Neural crest cell (in vitro differentiated cells): ENCODE measurements around the gene RINT1. TPM values are rescaled to one million over a fixed set of nuclear protein-coding genes. Genes with fewer than 3 reads are reported as not detected.
"Not testable (repeated sequence)": the region's sequence is repeated elsewhere in the genome, so short reads cannot be mapped to it uniquely, and the experiment has no call there.

Experiments used
- DNase-seq: peaks from one replicate; pipeline ENCODE4 v3.0.0; 2021; ENCODE audit warnings: low read depth, mixed read lengths, low spot score
- H3K27ac Mint-ChIP-seq: one replicate; pipeline ENCODE4 v1.8.0; 2021; ENCODE audit warnings: mild to moderate bottlenecking, mixed read lengths; ENCODE audit not compliant: unreplicated experiment
- H3K27me3 Mint-ChIP-seq: 2 replicates; pipeline ENCODE4 v1.8.0; 2021; ENCODE audit warnings: low read depth, mild to moderate bottlenecking, mixed read lengths
- H3K36me3 Mint-ChIP-seq: 2 replicates; pipeline ENCODE4 v1.8.0; 2021; ENCODE audit warnings: low read depth, mild to moderate bottlenecking, mixed read lengths
- H3K4me1 Mint-ChIP-seq: 2 replicates; pipeline ENCODE4 v1.8.0; 2021; ENCODE audit warnings: mixed read lengths
- H3K4me3 Mint-ChIP-seq: one replicate; pipeline ENCODE4 v1.8.0; 2021; ENCODE audit warnings: mild to moderate bottlenecking, mixed read lengths
- H3K9me3 Mint-ChIP-seq: 2 replicates; pipeline ENCODE4 v1.8.0; 2021; ENCODE audit warnings: mixed read lengths
- total RNA-seq: library from RNA; stranded (reverse); gene quantifications from 2 replicates; pipeline ENCODE4 v1.2.1, GENCODE V29; 2021
- TF ChIP-seq, protein P1 (sequence below): fragments of 200-600 bp; sonication (generic); conservative IDR thresholded peaks from 2 replicates; pipeline ENCODE4 v1.5.0; 2021; ENCODE audit warnings: antibody characterized with exemption, mild to moderate bottlenecking

The RINT1 gene
- total RNA-seq, 1 donor from 2014 or later, result 21.5 TPM

DNA sequence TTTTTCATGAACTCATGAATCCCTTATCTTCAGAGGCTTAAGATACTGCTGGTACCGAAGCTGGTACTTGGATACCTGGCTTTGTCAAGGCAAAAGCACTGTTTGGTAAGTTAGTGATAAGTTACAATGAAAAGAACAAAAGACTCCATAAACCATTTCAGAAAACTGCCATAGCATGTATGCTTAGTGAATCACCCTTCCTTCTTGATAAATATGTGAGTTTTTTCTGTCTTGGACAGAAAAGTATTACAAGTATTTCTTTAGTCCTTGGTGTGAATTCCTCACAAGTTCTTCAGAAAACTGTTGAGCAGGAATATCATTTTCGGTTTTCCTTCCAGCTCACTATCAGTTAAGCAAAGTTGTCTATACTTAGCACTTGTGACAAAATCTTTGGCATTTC, 35.5 kb upstream of the RINT1 start:
- TF ChIP-seq, protein P1, sequence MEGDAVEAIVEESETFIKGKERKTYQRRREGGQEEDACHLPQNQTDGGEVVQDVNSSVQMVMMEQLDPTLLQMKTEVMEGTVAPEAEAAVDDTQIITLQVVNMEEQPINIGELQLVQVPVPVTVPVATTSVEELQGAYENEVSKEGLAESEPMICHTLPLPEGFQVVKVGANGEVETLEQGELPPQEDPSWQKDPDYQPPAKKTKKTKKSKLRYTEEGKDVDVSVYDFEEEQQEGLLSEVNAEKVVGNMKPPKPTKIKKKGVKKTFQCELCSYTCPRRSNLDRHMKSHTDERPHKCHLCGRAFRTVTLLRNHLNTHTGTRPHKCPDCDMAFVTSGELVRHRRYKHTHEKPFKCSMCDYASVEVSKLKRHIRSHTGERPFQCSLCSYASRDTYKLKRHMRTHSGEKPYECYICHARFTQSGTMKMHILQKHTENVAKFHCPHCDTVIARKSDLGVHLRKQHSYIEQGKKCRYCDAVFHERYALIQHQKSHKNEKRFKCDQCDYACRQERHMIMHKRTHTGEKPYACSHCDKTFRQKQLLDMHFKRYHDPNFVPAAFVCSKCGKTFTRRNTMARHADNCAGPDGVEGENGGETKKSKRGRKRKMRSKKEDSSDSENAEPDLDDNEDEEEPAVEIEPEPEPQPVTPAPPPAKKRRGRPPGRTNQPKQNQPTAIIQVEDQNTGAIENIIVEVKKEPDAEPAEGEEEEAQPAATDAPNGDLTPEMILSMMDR, result no peak
- H3K27ac Mint-ChIP-seq, result no peak overlapping the region
- peaks cover 4% of the 10 kb centered on the region for H3K4me1 Mint-ChIP-seq
- peaks cover 12% of the 10 kb centered on the region for H3K36me3 Mint-ChIP-seq
- H3K9me3 Mint-ChIP-seq, result no peaks in the 10 kb centered on the region
- H3K4me3 Mint-ChIP-seq, result no peak overlapping the region
- no peak for DNase-seq
- no peaks in the 10 kb centered on the region for H3K27me3 Mint-ChIP-seq

DNA sequence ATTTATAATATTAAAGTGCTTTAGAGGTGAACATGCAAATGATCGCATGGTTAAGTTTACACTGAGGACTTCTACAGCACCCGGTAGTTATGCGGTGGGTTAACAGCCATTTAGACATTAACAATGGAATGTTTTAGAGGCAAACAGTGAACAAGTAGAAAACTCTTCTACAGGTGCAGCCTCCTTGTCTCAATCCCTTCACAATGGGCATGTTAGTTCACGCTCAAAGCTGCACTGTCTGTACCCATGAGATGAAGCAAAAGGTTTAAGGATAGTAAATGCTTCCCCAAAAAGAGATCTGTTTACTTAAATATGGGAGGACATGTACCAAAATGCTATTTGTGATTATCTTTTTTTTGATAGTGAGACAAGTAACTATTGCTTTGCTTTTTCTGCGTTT, 35.0 kb upstream of the RINT1 start:
- Mint-ChIP-seq H3K4me3 (no peak overlapping the region), H3K36me3 (peaks cover 12% of the 10 kb centered on the region), H3K4me1 (peaks cover 4% of the 10 kb centered on the region), H3K27ac (no peak overlapping the region), H3K27me3 (no peaks in the 10 kb centered on the region), H3K9me3 (no peaks in the 10 kb centered on the region)
- DNase-seq, result no peak
- TF ChIP-seq, protein P1, result no peak

DNA sequence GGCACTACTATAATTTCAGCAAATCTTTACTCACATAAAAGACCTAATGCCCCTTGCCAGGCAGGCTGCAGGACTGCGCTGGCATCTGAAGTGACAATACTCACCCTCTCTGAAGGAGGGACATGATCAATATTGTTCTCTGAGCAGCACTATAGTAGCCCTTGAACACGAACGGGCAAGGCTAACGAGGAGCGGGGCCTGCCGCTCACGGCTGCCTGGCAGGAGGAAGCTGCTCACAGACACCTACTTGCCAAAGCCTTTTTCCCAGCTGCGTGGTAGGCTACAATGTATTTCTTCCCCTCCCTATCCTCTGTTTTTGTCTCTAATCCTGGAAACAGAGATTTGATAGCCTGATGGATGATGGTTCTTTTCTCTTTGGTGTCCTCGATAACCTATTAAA, 29.8 kb upstream of the RINT1 start:
- no peaks in the 10 kb centered on the region for H3K9me3 Mint-ChIP-seq
- H3K36me3 Mint-ChIP-seq, result peaks cover 10% of the 10 kb centered on the region
- H3K27me3 Mint-ChIP-seq, result no peaks in the 10 kb centered on the region
- TF ChIP-seq, protein P1, result no peak
- H3K27ac Mint-ChIP-seq, result no peak overlapping the region
- DNase-seq, result no peak
- H3K4me3 Mint-ChIP-seq, result no peak overlapping the region
- peaks cover 4% of the 10 kb centered on the region for H3K4me1 Mint-ChIP-seq

DNA sequence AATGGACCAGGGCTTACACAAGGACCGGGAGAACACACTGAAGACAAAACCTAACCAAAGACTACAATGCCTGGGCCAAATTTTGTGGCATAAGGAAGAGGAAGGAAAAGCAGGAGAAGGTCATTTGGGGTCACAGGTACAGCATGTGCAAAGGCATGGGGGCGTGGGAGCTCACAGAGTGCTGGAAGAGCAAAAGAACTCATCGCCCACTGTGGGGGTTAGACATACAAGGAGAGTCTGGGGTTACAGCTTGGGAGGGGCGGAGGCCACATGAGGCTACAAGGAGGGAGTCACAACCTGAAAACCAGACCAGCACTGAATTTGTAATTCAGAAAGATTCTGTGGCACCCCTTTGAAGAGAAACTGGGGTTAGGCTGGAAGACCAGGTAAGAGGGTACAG, 19.6 kb upstream of the RINT1 start:
- no peak for DNase-seq
- Mint-ChIP-seq H3K27ac (no peak overlapping the region), H3K4me3 (no peak overlapping the region), H3K9me3 (peaks cover 3% of the 10 kb centered on the region), H3K36me3 (peaks cover 16% of the 10 kb centered on the region), H3K4me1 (no peaks in the 10 kb centered on the region), H3K27me3 (no peaks in the 10 kb centered on the region)
- TF ChIP-seq, protein P1, result no peak

DNA sequence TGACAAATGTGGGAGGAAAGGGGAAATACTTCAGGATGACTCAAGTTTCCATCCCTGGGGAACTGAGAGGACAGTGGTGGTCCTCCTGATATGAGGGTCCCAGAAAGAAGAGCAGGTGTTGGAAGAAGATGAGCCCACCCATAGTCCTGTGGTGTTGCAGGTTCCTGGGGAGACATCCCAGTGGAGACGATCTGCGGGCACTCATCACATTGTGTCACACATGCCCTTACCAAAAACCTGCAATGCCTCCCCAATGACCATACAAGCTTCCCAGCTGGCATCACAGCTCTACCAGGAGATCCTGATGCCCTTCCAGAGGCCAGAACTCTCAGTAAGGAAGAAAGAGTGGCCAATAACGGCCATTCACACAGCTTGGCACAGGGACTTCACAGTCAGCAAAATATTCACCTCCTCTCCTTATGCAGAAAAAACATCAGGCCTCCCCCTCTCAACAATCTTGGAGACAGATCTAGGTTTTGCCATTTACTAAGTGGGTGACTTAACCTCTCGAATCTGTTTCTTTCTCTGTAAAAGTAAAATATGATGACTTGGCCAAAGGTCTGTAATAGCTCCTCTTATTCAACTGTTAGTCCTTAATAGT, 19.0 kb upstream of the RINT1 start:
- Mint-ChIP-seq H3K27ac (no peak overlapping the region), H3K36me3 (peaks cover 18% of the 10 kb centered on the region), H3K4me1 (no peaks in the 10 kb centered on the region), H3K27me3 (no peaks in the 10 kb centered on the region), H3K9me3 (peaks cover 3% of the 10 kb centered on the region), H3K4me3 (no peak overlapping the region)
- TF ChIP-seq, protein P1, result no peak
- no peak for DNase-seq

DNA sequence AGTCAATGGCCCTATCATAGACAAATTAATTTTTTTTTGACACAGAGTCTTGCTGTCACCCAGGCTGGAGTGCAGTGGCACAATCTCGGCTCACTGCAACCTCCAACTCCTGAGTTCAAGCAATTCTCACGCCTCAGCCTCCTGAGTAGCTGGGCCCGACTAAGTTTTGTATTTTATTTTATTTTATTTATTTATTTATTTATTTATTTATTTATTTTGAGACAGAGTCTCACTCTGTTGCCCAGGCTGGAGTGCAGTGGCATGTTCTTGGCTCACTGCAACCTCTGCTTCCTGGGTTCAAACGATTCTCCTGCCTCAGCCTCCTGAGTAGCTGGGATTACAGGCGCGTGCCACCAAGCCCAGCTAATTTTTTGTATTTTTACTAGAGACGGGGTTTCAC, 16.4 kb upstream of the RINT1 start:
- not testable (repeated sequence) for H3K9me3 Mint-ChIP-seq, H3K27ac Mint-ChIP-seq, H3K27me3 Mint-ChIP-seq, H3K4me3 Mint-ChIP-seq, DNase-seq
- Mint-ChIP-seq H3K36me3 (peaks cover 21% of the 10 kb centered on the region), H3K4me1 (peaks cover 11% of the 10 kb centered on the region)
